ENCODE results near the gene CBX4.

Gene CBX4

DNA sequence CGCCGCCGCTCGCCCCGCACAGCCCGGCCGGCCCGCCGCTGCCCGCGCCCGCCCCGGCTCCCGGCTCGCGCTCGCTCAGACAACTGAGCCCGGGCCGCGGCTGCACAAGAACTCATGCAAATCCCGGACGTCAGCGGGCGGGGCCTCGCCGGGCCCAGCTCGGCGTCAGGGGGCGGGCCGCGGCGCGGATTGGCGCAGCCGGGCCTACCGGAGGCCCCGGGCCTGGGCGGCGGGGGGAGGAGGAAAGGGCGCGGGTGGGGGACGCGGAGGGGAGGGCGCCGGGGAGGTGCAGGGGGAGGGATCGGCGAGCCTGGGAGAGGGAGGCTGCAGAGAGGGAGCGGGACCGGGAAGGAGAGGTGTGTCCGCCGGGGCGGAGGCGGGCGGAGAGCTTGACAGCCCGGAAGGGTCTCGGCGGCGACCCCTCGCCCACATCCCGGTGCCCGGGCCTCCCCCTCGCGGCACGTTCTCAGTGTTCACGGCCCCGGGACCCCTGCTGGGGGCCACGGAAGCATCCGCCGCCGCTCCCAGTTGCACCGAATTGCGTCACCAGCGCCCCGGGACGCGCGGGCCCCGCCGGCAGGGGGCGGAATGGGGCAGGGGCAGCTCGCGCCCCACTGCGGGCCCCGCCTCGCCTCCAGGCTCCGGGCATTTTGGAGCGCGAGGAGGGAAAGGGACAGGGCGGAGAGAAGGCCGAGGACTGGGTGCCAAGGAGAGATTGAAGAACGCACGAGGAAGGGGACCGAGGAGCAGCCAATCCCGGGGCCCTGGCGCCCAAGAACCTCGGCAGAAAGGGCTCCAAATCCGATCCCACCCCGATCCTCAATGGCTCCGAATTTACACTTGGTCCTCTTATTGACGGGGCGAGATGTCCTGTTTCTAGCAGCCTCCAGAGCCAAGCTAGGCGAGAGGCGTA is at the start of gene CBX4:
CBX4 (minus strand) TSS at position 85 of the 913 bp plus-strand sequence. CDS start 189 bp downstream, outside the sequence.
- DNase-seq: peak; percentile 88

DNA sequence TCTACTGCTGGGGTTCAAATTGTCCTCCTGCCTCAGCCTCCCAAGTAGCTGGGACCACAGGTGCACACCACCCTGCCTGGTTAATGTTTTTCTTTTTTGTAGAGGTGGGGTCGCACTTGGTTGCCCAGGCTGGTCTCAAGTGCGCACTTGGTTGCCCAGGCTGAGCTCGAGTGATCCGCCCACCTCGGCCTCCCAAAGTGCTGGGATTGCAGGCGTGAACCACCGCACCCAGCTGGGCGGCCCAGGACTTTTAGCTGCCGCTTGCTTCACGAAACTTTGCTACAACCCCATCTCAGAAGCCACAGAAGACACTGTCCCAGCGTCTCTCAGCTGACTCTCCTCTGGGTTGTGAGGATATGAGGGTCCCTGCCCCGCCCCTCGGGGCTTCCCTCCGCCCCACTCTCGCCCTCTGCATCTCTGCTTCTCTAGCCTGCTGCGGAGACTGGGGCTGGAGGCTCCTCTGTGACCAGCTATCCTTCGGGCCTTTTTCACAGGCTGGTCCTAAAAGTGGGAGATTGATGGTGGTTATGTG is 48.8 kb upstream of the CBX4 start:
- no peak for DNase-seq

DNA sequence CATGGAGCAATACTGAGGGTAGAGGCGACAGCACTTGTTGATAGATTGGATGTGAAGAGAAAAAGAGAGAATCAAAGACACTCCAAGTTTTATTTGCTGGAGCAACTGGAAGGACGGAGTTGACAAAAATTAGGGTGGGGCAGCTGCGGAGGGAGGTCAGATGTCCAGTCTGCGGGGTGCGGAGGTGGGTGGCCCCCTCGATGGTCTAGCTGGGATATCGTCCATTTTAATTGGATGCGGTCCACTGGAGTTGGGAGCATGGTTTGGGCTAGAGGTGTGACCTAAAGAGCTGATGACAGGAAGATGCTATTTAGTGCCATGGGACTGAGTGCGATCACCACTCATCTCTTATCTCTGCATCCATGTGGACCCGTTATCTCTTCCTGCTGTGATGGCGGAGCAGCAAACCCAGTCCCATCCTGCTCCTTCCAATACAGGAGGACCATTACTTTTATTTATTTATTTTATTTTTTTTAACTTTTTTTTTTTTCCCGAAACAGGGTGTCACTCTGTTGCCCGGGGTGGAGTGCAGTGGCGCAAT is 48.3 kb upstream of the CBX4 start:
- no peak for DNase-seq

DNA sequence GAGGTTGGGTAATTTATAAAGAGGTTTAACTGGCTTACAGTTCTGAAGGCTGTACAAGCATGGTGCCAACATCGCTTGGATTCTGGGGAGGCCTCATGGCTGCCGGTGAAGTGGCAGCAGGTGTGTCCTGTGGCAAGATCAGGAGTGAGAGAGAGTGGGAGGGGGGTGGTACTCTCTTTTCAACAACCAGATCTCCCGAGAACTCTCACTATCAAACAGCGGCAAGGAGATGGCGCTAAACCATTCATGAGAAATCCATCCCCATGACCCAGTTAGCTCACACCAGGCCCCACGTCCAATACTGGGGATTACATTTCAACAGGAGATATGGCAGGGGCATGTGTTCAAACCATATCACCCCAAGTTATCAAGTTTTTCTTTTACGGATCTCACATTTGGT is 44.0 kb upstream of the CBX4 start:
- DNase-seq: no peak

DNA sequence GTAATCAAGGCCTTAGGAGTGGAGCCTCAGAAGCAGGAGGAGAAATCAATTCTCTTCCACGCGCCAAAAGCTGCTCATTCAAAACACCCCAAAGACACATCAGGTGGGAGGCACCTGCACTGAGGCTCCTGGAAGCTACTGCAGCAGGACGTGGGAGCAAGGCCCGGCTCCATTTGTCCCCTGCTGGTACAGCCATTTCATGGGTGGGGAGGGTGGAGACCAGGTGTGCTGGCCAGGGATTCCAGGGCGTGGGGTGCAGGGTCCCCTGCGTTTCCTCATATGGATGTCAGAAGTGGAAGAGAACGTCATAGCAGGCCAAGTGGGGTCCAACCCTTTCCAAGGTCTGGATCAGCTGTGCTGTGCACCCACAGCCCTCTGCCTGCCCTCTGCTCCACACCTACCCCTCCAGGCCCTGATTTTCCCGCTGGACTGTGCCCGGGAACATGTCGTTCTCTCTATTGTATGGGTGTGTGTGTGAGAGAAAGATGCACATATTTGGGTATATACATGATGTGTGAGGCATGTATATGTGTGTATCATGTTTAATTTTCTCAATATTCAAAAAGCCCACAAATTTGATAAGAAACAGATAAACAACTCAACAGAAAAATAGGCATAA is 39.2 kb upstream of the CBX4 start:
- no peak for DNase-seq

DNA sequence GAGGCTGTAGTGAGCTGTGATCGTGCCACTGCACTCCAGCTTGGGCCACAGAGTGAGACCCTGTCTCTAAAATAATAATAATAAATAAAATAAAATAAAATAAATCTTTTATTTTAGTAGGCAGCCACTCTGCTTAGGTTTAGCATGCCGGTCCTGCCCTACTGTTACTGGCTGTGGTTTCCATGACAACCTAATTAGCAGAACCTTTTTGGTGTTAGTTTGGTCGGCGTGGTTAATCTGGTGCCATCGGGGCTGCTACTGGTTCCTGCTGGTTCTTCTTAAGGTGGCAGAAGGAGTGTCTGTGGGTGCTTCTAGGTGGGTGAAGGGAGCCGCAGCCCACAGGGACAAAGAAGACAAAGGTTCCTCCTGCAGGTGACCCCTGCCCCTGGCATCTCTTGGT is 37.8 kb upstream of the CBX4 start:
- no peak for DNase-seq

DNA sequence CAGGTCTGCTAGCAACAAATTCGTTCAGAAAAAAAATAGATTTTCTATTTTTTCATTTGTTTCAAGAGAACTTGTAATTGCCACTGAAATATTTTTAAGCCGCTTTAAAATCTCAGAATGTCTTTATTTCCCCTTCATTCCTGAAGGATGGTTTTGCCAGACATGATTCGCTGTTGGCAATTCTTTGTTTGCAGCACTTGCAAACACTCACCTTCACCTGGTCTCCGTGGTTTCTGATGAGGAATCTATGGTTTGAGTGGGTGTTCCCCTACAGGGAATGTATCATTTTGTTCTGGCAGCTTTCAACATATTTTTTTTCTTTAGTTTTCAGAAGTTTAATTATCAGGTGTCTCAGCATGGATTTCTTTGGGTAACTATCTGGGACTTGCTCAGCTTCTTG is 36.3 kb upstream of the CBX4 start:
- DNase-seq: no peak

DNA sequence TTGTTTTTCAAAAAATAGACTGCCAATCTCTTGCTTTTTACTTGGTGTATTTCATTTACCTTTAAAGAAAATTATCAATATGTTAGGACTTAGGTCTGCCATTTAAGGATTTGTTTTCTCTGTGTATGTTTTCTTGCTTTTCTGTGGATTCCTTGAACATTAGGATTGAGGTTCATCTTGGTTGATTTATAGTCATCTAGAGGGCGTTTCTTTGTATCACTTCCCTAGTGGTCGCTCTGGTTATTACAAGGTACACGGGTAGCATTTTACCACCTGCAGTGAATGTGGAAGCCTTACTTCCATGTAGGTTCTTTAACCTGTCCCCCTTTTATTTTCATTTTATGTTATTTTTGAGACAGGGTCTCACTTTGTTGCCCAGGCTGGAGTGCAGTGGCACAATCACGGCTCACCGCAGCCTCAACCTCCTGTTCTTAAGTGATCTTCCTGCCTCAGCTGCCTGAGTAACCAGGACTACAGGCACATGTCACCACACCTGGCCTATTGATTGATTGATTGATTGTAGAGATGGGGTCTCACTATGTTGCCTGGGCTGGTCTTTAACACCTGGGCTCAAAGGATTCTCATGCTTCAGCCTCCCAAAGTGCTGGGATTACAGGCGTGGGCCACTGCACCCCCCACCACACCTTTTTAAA is 35.2 kb upstream of the CBX4 start:
- DNase-seq: no peak

DNA sequence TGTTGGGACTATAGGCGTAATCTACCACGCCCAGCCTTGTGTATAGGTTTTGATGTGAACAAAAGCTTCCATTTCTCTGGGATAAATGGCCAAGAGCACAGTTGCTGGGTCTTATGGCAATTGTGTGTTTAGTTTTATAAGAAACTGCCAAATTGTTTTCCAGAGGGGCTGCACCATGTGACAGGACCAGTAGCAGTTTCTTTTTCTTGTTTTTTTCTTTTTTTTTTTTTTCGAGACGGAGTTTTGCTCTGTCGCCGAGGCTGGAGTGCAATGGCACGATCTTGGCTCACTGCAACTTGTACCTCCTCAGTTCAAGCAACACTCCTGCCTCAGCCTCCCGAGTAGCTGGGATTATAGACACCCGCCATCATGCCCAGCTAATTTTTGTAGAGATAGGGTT is 34.3 kb upstream of the CBX4 start:
- no peak for DNase-seq

DNA sequence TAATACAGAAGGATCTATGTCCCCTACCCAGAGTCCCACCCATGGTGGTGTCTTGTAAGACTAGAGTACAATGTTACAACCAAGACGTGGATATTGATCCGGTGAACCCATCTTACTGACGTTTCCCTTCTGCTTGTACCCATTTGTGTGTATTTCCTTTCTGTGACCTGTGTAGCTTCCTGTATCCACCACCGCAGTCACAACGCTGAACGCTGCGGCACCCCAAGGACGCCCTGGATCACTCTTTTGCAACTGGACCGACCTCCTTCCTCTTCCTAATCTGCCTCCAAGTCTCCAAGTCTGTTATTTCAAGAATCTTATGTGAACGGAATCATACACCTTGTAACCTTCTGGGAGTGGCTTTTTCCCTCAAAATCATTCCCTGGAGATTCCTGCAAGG is 33.5 kb upstream of the CBX4 start:
- no peak for DNase-seq

DNA sequence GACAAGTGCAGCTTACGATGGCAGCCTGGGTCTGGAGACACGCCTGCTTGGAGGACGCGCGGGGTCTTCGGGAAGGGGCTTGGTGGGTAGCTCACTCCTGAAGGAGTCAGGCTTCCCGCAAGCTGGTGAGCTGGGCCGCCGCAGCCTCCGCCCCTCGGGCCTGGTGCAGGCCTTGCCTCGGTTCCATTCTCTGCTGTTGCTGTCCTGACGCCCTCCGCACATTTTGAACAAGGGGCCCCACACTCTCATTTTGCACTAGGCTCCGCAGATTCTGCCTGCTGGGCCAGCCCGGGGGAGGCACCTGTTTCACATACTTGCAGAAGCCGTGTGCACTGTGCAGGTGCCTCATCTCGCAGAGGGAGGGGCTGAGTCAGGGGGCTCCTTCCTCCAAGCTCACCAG is 31.9 kb upstream of the CBX4 start:
- no peak for DNase-seq

DNA sequence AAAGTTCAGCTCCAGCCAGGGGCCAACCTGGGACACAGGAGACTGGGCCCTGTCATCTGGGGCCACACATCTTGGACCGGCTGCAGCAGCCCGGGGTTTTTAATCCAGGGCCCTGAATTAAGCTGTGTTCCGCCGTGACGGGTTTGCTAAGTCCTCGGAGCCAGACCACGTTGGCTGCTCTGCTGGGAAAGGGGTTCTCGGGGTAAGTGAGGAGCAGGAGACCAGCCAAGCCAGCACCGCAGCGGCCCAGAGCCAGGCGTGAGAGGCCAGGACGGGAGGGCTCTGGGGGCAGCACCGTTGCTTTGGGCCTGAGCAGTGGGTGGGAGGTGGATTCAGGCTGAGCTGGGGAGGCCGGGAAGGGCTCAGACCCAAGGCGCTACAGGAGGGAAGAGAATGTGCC is 31.3 kb upstream of the CBX4 start:
- DNase-seq: no peak

DNA sequence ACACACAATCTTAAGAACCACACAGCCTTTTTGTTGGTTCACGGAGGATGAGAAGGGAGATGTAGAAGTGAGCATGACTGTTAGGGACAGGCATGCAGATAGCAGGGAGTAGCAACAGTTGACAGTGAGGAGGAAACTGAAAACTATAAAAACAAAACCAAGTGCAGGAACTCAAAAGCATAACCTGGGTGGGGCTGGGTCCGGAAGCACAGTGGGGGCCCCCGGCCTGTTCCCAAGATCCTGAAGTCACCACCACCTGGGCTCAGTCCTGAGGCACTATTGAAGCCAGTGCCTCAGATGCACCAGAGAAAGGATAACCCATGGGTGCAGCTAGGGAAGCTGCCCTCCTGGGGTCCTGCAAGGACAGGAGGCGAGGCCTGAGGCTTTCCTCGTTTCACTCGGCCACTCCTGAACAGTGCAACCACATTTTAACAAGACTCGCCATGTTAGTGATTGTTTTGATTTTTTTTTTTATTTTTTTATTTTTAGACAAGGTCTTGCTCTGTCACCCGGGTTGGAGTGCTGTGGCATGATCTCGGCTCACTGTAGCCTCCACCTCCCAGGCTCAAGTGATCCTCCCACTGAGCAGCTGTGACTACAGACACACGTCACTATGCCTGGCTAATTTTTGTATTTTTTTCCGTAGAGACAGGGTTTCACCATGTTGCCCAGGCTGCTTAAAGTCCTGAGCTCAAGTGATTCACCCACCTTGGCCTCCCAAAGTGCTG is 27.7 kb upstream of the CBX4 start:
- no peak for DNase-seq

DNA sequence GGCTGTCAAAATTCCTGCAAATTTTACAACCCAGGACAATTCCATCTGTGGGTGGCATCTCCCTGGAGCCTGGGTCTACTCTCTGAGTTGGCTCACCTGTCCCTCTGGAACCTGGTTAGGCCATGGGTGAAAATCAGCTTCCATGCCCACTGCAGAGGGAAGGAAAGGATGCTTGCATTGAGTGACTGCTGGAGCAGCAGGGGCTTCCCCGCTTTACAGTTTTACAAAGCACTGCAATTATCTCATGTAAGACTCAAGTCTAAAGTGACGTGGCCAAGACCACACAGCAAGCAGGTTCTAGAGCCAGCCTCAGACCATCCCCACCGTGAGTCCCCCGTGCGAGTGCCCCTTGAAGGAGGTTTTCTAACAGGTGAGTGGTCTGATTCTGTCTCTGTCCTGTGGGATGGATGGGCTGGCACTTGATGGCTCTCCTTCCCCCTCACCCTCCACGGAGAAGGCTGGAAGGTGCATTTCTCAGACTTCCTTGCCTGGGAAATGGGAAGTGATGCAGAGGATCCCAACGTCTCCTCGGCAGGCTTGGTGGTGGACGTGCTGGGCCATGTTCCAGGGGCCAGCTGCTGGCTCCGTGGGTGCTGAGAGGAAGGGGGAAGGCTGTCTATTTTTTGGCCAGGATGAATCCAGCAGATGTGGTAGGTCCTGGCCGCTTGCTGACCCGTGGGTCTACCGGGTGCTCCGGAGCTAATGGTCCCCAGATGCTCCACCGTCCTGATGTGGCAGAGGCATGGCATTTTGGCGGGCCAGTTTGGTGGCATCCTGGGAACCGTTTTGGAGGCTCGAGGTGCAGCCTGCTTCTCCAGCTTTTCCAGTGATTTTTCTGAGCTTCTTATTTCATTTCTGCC is 26.3 kb upstream of the CBX4 start:
- DNase-seq: no peak

DNA sequence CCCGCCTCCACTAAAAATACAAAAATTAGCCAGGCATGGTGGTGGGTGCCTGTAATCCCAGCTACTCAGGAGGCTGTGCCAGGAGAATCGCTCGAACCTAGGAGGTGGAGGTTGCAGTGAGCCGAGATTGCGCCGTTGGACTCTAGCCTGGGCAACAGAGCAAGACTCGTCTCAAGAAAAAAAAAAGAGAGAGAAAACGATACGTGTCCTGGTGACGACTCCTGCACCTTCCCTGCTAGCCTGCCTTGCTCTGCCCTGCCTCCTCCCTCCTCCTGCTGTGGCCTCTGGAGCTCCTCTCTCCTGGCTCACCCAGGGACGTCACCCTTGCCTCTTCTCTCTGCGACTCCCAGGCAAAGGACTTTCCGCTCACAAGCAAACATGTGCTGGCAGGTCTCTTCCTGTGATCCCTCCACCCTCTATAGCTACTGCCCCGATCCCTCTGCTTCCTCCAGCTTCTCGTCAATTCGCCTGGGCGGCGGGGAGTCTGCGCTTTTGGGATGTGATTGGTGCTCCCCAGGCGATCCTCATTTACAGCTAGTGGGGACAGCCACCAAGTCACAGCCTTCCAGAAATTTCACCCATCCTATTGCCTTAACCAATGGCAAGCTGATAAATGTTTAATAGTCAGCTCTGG is 25.5 kb upstream of the CBX4 start:
- DNase-seq: no peak

DNA sequence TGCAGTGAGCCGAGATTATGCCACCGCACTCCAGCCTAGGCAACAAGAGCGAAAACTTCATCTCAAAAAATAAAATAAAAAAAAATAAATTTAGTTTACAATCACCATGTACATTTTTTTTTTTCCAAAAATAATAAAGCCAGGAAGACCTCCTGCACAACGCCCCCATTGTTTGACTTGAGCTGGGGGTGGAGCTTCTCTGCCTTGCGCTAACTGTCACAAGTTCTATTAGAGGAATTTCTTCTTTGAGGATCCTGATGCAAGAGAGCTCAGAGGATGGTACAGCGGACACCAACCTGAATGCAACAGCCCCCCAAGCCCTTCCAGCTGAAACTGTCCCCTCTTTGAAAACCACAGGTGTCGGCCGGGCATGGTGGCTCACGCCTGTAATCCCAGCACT is 24.9 kb upstream of the CBX4 start:
- no peak for DNase-seq

DNA sequence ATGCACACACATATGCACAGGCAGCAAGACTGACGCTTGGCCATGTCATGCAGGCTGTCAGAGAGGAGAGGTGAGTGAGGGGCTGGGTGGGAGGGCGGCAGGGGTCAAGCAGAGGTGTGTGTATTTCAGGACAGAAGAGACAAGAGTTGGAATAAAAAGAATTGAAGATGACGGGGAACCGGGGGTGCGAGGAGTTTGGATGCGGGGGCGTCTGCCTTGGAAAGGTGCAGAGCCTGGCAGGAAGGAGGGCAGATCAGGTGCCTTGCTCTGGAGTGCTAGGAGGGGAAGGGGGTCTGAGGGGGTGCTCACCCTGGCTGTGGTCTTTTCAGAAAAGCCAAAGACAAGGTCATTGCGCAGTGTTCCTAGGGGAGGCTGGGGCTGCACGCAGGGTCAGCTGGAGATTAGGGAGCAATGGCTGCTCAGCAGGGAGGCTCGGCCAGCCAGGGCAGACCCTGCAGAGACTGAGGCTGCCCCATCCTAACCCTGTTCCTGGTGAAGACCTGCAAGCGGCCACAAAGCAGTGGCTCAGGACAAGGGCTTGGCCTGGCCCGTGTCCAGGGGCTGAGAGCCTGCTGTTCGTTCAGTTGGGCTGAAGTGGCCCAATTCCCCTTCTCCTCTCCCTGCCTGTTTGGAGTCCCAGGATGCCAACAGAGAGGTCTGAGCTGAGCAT is 23.7 kb upstream of the CBX4 start:
- DNase-seq: no peak

DNA sequence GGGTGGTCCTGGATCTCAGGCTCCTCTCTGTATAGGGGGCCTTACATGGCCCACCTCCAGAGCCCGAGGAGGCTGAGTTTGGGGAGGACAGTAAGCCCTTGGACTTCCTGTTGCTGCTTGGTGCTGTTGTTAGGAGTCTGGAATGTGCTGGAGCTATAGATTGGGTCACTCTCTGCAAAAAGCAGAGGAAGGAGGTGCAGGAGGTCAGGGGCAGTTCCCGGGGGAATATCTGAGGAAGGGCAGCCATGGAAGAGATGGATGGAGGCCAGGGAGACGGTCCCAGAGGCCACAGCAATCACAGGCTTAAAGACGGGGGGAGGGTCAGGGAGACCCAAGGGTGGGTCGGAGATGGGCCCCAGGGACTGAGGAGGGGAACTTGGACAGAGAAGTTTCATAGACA is 23.0 kb upstream of the CBX4 start:
- DNase-seq: no peak

DNA sequence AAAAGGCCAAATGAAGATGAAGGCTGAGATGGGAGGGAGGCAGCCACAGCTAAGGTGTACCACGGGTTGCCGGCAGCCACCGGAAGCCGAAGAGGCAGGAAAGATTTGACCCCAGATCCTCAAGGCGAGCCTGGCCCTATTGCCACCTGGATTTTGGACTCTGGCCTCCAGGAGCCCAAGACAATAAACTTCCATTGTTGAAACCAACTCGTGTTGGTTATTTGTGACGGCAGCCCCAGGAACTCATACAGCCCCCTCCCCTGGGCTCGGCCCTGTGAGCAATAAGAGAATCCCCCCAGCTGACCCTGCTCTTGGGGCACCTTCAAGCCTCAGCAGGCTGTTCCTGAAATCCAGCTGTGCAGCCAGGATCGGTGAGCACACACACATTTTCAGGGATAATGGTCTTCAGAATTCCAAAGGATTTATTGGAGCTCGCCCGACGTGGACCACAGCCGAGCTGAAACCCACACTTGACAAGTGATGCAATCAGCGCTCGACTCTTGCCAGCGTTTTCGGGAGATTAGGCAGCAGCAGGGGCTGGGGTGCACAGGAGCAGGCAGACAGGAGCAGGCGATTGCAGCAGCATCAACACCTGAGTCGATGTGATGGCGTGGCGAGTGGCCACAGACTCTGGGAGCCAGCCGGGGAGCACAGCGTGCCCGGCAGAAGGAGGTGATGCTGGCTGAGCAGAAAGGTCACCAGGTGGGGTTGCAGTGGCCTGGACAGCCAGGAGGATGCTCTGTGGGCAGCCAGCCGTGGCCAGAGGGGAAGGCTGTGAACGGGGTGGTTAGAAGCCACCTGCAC is 22.4 kb upstream of the CBX4 start:
- DNase-seq: no peak

Measured in stimulated activated CD4-positive, alpha-beta T cell treated with anti-CD3 and anti-CD28 coated beads, Interleukin-12 subunit alpha, Interleukin-12 subunit beta, amount 100 ng/mL, for 4 hours (primary cell).